Fibroblast of lung (primary cell): ENCODE measurements around the gene PRCC. TPM values are rescaled to one million over a fixed set of nuclear protein-coding genes. Genes with fewer than 3 reads are reported as not detected.
"Not testable (repeated sequence)": the region's sequence is repeated elsewhere in the genome, so short reads cannot be mapped to it uniquely, and the experiment has no call there.

Experiments
- DNase-seq, 2 donors: peaks; one replicate each; pipeline versions ENCODE4 v3.0.0 to v3.0.0-alpha.2; 2010; ENCODE audit warnings: low read depth in 2 of 2
- H2AFZ ChIP-seq: 2 replicates; pipeline ENCODE4 v1.5.1; 2012; ENCODE audit warnings: low read length, control low read depth, inconsistent platforms
- H3K27ac ChIP-seq: 2 replicates; pipeline ENCODE4 v1.5.1; 2011; ENCODE audit warnings: low read length, control low read depth; ENCODE audit not compliant: insufficient read depth
- H3K27me3 ChIP-seq: 2 replicates; pipeline ENCODE4 v1.5.1; 2011; ENCODE audit warnings: mild to moderate bottlenecking, low read length; ENCODE audit not compliant: control insufficient read depth, insufficient read depth
- H3K36me3 ChIP-seq: 2 replicates; pipeline ENCODE4 v1.5.1; 2011; ENCODE audit warnings: low read length; ENCODE audit not compliant: control insufficient read depth, insufficient read depth
- H3K4me1 ChIP-seq: 2 replicates; pipeline ENCODE4 v1.5.1; 2011; ENCODE audit warnings: low read length; ENCODE audit not compliant: control insufficient read depth, insufficient read depth; ENCODE audit errors: extremely low read depth
- H3K4me2 ChIP-seq: 2 replicates; pipeline ENCODE4 v1.5.1; 2011; ENCODE audit warnings: low read length, control low read depth; ENCODE audit not compliant: insufficient read depth; ENCODE audit errors: extremely low read depth
- H3K4me3 ChIP-seq, 4 experiments: fragments of 200-600 bp in 1 of 4; sonication (generic) in 1 of 4; replicated peaks in 1 of 4; 2 replicates each; pipeline ENCODE4 v1.5.1; 2011 to 2016; ENCODE audit warnings: low read length in 4 of 4, low read depth in 3 of 4, mild to moderate bottlenecking in 3 of 4, control low read depth in 2 of 4, inconsistent platforms in 1 of 4, mixed read lengths in 1 of 4; ENCODE audit not compliant: insufficient read depth in 1 of 4; ENCODE audit errors: control extremely low read depth in 1 of 4
- H3K79me2 ChIP-seq: 2 replicates; pipeline ENCODE4 v1.5.1; 2012; ENCODE audit warnings: mild to moderate bottlenecking, low read length, inconsistent platforms; ENCODE audit not compliant: control insufficient read depth, insufficient read depth
- H3K9ac ChIP-seq: 2 replicates; pipeline ENCODE4 v1.5.1; 2011; ENCODE audit warnings: mild to moderate bottlenecking, low read length, control low read depth; ENCODE audit not compliant: insufficient read depth
- H3K9me3 ChIP-seq: 2 replicates; pipeline ENCODE4 v1.5.1; 2012; ENCODE audit warnings: low read depth, low read length; ENCODE audit not compliant: control insufficient read depth, insufficient read depth
- H4K20me1 ChIP-seq: 2 replicates; pipeline ENCODE4 v1.5.1; 2011; ENCODE audit warnings: low read length; ENCODE audit not compliant: control insufficient read depth, insufficient read depth; ENCODE audit errors: extremely low read depth
- EZH2 ChIP-seq: IDR thresholded peaks from 2 replicates; pipeline ENCODE4 v1.5.1; 2012; ENCODE audit warnings: low read length, control low read depth, mild to moderate bottlenecking; ENCODE audit errors: missing control alignments
- polyA plus RNA-seq, 2 donors: library from polyadenylated mRNA; depleted of rRNA in 1 of 2; stranded (reverse) in 1 of 2; unstranded in 1 of 2; fragments of >200 nt; gene quantifications; 2 replicates each; pipeline ENCODE4 v1.2.1, GENCODE V29; 2011 to 2012; ENCODE audit warnings: missing spikeins in 1 of 2
- total RNA-seq: library from RNA; depleted of rRNA; stranded (reverse); fragments of >200 nt; gene quantifications from 2 replicates; pipeline ENCODE4 v1.2.1, GENCODE V29; 2014
- TF ChIP-seq, protein P1 (sequence below), 2 donors: IDR thresholded peaks in 1 of 2; conservative IDR thresholded peaks in 1 of 2; 1 replicate in 1 of 2; 2 replicates in 1 of 2; pipeline ENCODE4 v1.5.1; 2011 to 2012; ENCODE audit warnings: low read length in 2 of 2, control low read depth in 1 of 2, inconsistent platforms in 1 of 2, low read depth in 1 of 2, mild to moderate bottlenecking in 1 of 2

The PRCC gene
- total and polyA plus RNA-seq, 2 donors (not counting 1 experiment from before 2014, with no cell fraction given): 13.2 to 52.0 TPM

DNA sequence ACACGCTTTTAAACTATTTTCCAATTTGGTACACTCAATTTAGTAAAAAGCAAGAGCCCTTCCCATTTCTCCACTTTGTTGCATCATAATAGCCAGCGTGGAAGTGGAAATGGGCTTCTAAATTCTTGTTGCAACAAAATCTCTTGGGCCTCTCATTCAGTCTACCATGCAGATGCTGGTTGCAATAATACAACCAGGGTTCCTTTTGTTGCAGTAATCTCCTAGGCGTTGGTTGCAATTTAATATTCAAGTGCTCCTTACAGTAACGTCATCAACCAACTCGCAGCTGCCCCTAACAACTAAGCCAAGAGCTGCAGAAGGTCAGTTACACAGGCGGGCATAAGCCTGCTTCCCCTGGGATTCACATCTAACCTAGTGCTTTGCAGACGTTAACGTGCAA is 13.1 kb upstream of the PRCC start:
- Histone ChIP-seq H2AFZ (no peak overlapping the region), H3K4me2 (no peak overlapping the region), H3K27ac (no peak overlapping the region), H3K9ac (no peak overlapping the region), H3K9me3 (no peaks in the 10 kb centered on the region), H4K20me1 (no peaks in the 10 kb centered on the region), H3K4me1 (peaks cover 9% of the 10 kb centered on the region), H3K27me3 (no peaks in the 10 kb centered on the region), H3K36me3 (no peaks in the 10 kb centered on the region), H3K4me3 (no peak overlapping the region), H3K79me2 (peaks cover 29% of the 10 kb centered on the region)
- DNase-seq: no peak
- TF ChIP-seq, protein P1, sequence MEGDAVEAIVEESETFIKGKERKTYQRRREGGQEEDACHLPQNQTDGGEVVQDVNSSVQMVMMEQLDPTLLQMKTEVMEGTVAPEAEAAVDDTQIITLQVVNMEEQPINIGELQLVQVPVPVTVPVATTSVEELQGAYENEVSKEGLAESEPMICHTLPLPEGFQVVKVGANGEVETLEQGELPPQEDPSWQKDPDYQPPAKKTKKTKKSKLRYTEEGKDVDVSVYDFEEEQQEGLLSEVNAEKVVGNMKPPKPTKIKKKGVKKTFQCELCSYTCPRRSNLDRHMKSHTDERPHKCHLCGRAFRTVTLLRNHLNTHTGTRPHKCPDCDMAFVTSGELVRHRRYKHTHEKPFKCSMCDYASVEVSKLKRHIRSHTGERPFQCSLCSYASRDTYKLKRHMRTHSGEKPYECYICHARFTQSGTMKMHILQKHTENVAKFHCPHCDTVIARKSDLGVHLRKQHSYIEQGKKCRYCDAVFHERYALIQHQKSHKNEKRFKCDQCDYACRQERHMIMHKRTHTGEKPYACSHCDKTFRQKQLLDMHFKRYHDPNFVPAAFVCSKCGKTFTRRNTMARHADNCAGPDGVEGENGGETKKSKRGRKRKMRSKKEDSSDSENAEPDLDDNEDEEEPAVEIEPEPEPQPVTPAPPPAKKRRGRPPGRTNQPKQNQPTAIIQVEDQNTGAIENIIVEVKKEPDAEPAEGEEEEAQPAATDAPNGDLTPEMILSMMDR (conservative IDR thresholded peaks at IDR 0.05 in 1 of 2, IDR thresholded peaks at IDR 0.05 in 1 of 2; ENCODE audit: low read depth in 1 of 2, low read length in 2 of 2): no peak
- TF ChIP-seq EZH2: no peak

DNA sequence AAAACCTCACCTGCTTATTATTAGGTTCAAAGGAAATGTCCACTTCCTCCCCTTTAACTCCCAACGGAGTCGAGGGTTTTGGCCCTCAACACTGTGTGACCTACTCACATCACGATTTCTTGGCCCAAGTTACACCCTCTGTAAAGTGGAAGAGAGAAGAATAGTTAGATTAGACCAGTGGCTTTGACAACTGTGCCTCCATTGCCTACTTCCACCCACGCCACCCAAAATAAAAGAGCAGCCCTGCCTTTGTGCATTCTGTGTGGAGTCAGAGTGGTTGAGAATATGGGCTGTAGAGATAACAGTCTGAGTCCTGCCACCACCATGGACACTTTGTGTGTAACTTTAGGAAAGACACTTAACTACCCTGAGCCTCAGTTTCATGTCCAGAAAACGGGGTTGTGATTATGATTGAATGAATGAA is 11.8 kb upstream of the PRCC start:
- H3K79me2 ChIP-seq: peaks cover 15% of the 10 kb centered on the region
- TF ChIP-seq EZH2: no peak
- TF ChIP-seq, protein P1 (conservative IDR thresholded peaks at IDR 0.05 in 1 of 2, IDR thresholded peaks at IDR 0.05 in 1 of 2; ENCODE audit: low read depth in 1 of 2, low read length in 2 of 2): no peak
- no peak overlapping the region for H3K4me2 ChIP-seq
- H3K27ac ChIP-seq: no peak overlapping the region
- no peak overlapping the region for H3K9ac ChIP-seq
- H2AFZ ChIP-seq: no peak overlapping the region
- no peaks in the 10 kb centered on the region for H3K36me3 ChIP-seq
- no peaks in the 10 kb centered on the region for H3K9me3 ChIP-seq
- peaks cover 3% of the 10 kb centered on the region for H3K4me1 ChIP-seq
- H3K4me3 ChIP-seq: no peak overlapping the region
- DNase-seq: no peak
- no peaks in the 10 kb centered on the region for H3K27me3 ChIP-seq
- H4K20me1 ChIP-seq: no peaks in the 10 kb centered on the region

DNA sequence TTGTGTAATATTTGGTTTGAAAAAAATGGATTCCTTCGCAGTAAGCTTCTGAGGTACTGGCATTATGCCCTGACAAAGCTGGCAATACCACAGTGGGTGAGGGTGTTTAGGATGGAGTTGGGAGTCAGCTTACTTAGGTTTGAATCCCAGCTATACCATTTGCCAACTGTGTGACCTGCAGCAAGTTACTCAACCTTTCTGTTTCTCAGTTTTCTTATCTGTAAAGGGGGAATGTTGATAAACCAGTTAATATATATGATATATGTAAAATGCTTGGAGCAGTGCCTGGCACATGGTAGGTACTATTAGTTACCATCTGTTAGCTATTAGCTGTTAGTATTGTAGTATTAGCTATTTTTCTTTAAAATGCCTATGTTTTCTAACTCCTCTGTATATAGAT is 11.0 kb upstream of the PRCC start:
- peaks cover 3% of the 10 kb centered on the region for H3K4me1 ChIP-seq
- H3K27me3 ChIP-seq: no peaks in the 10 kb centered on the region
- no peak overlapping the region for H3K4me3 ChIP-seq
- no peaks in the 10 kb centered on the region for H3K36me3 ChIP-seq
- H2AFZ ChIP-seq: no peak overlapping the region
- no peak overlapping the region for H3K27ac ChIP-seq
- H3K9ac ChIP-seq: no peak overlapping the region
- H3K9me3 ChIP-seq: no peaks in the 10 kb centered on the region
- peaks cover 7% of the 10 kb centered on the region for H3K79me2 ChIP-seq
- TF ChIP-seq, protein P1 (conservative IDR thresholded peaks at IDR 0.05 in 1 of 2, IDR thresholded peaks at IDR 0.05 in 1 of 2; ENCODE audit: low read depth in 1 of 2, low read length in 2 of 2): no peak
- no peak for TF ChIP-seq EZH2
- DNase-seq: no peak
- H4K20me1 ChIP-seq: no peaks in the 10 kb centered on the region
- no peak overlapping the region for H3K4me2 ChIP-seq

DNA sequence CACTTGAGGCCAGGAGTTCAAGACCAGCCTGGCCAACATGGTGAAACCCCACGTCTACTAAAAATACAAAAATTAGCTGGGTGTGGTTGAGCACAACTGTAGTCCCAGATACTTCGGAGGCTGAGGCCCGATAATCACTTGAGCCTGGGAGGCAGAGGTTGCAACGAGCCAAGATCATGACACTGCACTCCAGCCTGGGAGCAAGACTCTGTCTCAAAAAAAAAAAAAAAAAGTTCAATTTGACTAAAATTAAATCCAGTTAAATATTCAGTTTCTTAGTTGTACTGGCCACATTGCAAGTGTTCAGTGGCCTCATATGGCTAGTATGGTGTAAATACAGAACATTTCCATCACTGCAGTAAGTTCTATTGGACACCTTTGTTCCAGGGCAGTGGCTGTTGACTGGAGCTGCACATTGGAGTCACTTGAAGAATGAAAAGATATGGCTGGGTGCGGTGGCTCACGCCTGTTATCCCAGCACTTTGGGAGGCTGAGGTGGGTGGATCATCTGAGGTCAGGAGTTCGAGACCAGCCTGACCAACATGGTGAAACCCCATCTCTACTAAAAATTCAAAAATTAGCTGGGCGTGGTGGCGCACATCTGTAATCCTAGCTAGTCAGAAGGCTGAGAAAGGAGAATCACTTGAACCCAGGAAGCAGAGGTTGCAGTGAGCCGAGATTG is 9.6 kb upstream of the PRCC start:
- not testable (repeated sequence) for H3K27ac ChIP-seq, H3K79me2 ChIP-seq, H3K36me3 ChIP-seq, DNase-seq, H4K20me1 ChIP-seq, H3K9me3 ChIP-seq, H3K27me3 ChIP-seq, H3K9ac ChIP-seq, H3K4me1 ChIP-seq, H2AFZ ChIP-seq, H3K4me3 ChIP-seq, H3K4me2 ChIP-seq
